ENCODE results near the gene MAGOH. TPM values are rescaled to one million over a fixed set of nuclear protein-coding genes. Genes with fewer than 3 reads are reported as not detected.
"Not testable (repeated sequence)": the region's sequence is repeated elsewhere in the genome, so short reads cannot be mapped to it uniquely, and the experiment has no call there.

MAGOH gene
- total RNA-seq, 1 donor: 63.0 TPM

GRCh38 chr1:53190210-53190611 is 48.1 kb downstream of the MAGOH start:
- Histone ChIP-seq H3K4me3 (ENCODE audit: low read length) (no peak overlapping the region), H3K27me3 (ENCODE audit: insufficient read depth, low read length) (no peaks in the 10 kb centered on the region), H3K4me1 (ENCODE audit: insufficient read depth, low read length) (no peaks in the 10 kb centered on the region), H3K9me3 (ENCODE audit: low read depth, low read length) (no peaks in the 10 kb centered on the region)

DNA sequence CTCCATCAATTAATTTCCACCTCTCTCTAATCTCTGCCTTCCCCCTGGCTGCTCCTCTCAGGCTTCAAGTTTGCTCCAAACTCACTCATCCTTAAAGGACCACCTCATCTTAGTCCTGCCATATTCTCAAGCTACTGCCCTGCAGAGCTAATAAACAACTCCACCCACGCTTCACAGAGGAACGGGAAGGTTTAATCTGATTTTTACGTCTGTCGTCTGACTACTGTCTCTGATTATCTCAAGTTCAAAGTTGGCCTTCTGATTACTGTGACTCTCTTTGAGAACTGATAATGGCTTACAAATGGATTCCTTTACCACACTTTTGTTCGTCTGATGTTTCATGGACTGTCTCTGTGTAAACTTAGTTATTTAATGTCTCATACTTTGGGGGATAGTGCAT is 49.3 kb downstream of the MAGOH start:
- H3K4me3 ChIP-seq (ENCODE audit: low read length): no peak overlapping the region
- no peaks in the 10 kb centered on the region for H3K27me3 ChIP-seq (ENCODE audit: insufficient read depth, low read length)
- H3K9me3 ChIP-seq (ENCODE audit: low read depth, low read length): no peaks in the 10 kb centered on the region

DNA sequence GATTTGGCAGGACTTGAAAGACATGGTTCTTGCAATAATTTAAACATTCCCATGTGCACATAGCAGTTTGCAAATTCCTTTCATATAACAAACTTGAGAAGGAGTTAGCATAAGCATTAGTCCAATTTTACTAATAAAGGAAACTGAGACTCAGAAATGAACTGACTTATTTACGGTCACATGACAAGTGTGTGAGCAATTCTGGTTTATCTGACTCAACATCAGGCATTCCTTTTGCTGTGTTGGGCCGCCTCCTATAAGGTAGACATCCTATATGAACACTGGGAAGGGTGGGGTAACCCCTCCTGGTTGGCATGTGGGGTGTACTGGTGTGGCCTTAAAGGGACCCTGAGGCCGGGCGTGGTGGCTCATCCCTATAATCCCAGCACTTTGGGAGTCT is 50.2 kb downstream of the MAGOH start:
- no peaks in the 10 kb centered on the region for H3K27me3 ChIP-seq (ENCODE audit: insufficient read depth, low read length)
- H3K4me3 ChIP-seq (ENCODE audit: low read length): no peak overlapping the region
- no peaks in the 10 kb centered on the region for H3K4me1 ChIP-seq (ENCODE audit: insufficient read depth, low read length)
- H3K9me3 ChIP-seq (ENCODE audit: low read depth, low read length): no peaks in the 10 kb centered on the region

More for the DNA sequence above, 49.3 kb downstream of the MAGOH start:
- H3K4me1 ChIP-seq (ENCODE audit: insufficient read depth, low read length): no peaks in the 10 kb centered on the region

- Histone ChIP-seq H3K27me3 (ENCODE audit: insufficient read depth, low read length) (no peaks in the 10 kb centered on the region), H3K9me3 (ENCODE audit: low read depth, low read length) (no peaks in the 10 kb centered on the region), H3K4me3 (ENCODE audit: low read length) (no peak overlapping the region), H3K4me1 (ENCODE audit: insufficient read depth, low read length) (peaks cover under 1% of the 10 kb centered on the region)
These were observed 50.9 kb downstream of the MAGOH start for GRCh38 chr1:53187401-53187800.

GRCh38 chr1:53186533-53186932 is 51.8 kb downstream of the MAGOH start:
- H3K9me3 ChIP-seq (ENCODE audit: low read depth, low read length): no peaks in the 10 kb centered on the region
- peaks cover 4% of the 10 kb centered on the region for H3K4me1 ChIP-seq (ENCODE audit: insufficient read depth, low read length)
- H3K27me3 ChIP-seq (ENCODE audit: insufficient read depth, low read length): no peaks in the 10 kb centered on the region
- H3K4me3 ChIP-seq (ENCODE audit: low read length): no peak overlapping the region

- not testable (repeated sequence) for H3K27me3 ChIP-seq (ENCODE audit: insufficient read depth, low read length); H3K9me3 ChIP-seq (ENCODE audit: low read depth, low read length); H3K4me3 ChIP-seq (ENCODE audit: low read length); H3K4me1 ChIP-seq (ENCODE audit: insufficient read depth, low read length)
These were observed 52.4 kb downstream of the MAGOH start for GRCh38 chr1:53185955-53186297.

- Histone ChIP-seq H3K4me3 (ENCODE audit: low read length) (no peak overlapping the region), H3K27me3 (ENCODE audit: insufficient read depth, low read length) (no peaks in the 10 kb centered on the region), H3K9me3 (ENCODE audit: low read depth, low read length) (no peaks in the 10 kb centered on the region), H3K4me1 (ENCODE audit: insufficient read depth, low read length) (peaks cover 4% of the 10 kb centered on the region)
These were observed 55.0 kb downstream of the MAGOH start for GRCh38 chr1:53183095-53183990.

DNA sequence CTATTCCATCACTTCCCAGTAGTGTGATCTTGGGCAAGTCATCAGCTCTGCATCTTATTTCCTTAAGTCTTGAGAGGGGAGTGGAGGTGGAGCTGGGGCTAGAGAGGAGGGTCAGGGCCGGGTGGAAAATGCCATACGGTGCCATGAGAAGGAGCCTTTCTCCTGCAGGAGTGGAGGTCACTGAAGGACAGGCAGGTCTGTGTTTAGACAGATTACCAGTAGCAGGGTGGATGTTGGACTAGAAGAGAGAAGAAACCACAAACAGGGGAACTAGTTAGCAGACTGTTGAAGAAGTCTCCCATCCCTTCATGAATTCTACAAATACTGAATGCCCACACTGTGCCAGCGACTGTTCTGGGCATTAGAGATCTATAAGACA is 55.6 kb downstream of the MAGOH start:
- H3K9me3 ChIP-seq (ENCODE audit: low read depth, low read length): no peaks in the 10 kb centered on the region
- H3K4me3 ChIP-seq (ENCODE audit: low read length): no peak overlapping the region
- H3K27me3 ChIP-seq (ENCODE audit: insufficient read depth, low read length): no peaks in the 10 kb centered on the region
- H3K4me1 ChIP-seq (ENCODE audit: insufficient read depth, low read length): peaks cover 4% of the 10 kb centered on the region

GRCh38 chr1:53182111-53182593 is 56.2 kb downstream of the MAGOH start:
- Histone ChIP-seq H3K4me3 (ENCODE audit: low read length) (no peak overlapping the region), H3K27me3 (ENCODE audit: insufficient read depth, low read length) (no peaks in the 10 kb centered on the region), H3K9me3 (ENCODE audit: low read depth, low read length) (no peaks in the 10 kb centered on the region), H3K4me1 (ENCODE audit: insufficient read depth, low read length) (peaks cover 4% of the 10 kb centered on the region)

DNA sequence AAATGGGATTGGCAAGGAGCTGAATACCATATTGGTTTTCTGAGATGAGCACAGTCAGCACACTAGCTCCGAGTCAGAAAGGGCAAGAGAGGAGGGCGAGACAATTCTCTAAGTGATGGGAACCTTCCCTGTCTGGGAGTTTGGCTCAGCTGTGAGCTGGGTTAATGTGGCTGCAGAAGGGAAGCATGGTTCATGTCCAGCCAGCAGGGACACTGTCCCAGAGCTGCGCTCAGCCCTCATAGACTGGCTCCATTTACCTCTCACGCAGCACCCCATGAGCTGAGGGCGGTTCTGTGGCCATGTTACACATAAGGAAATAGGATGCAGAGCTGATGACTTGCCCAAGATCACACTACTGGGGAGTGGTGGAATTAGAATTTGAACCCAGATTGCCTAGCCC is 57.4 kb downstream of the MAGOH start:
- Histone ChIP-seq H3K9me3 (ENCODE audit: low read depth, low read length) (no peaks in the 10 kb centered on the region), H3K4me1 (ENCODE audit: insufficient read depth, low read length) (peaks cover 4% of the 10 kb centered on the region), H3K4me3 (ENCODE audit: low read length) (no peak overlapping the region), H3K27me3 (ENCODE audit: insufficient read depth, low read length) (no peaks in the 10 kb centered on the region)

DNA sequence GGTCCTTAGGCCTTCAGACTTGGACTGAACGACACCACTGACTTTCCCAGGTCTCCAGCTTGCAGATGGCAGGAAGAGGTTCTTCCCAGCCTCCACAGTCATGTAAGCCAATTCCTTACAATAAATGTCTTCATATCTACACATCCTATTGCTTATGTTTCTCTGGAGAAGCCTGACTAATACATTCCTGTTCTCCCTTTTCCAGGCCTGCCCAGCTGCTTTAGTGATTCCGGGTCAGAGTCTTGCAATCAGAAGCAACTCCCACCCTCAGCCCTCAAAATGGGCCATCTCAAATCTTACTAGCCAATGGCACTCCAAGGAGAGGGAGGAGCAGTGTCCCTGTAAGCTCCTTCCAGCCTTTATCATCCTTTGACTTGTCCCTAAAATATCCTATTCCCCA is 58.1 kb downstream of the MAGOH start:
- Histone ChIP-seq H3K9me3 (ENCODE audit: low read depth, low read length) (no peaks in the 10 kb centered on the region), H3K4me3 (ENCODE audit: low read length) (no peak overlapping the region), H3K27me3 (ENCODE audit: insufficient read depth, low read length) (no peaks in the 10 kb centered on the region), H3K4me1 (ENCODE audit: insufficient read depth, low read length) (peaks cover 4% of the 10 kb centered on the region)

Other genes with a start within 250 kb of the MAGOH start
- gene PODN, start 176.3 kb downstream of the MAGOH start, total RNA-seq: 0.63 TPM
- gene SLC1A7, start 95.9 kb downstream of the MAGOH start, total RNA-seq: 0.94 TPM
- 13.7 TPM for gene CPT2, start 41.7 kb downstream of the MAGOH start, total RNA-seq
- 24.8 TPM for gene CZIB, start 17.9 kb downstream of the MAGOH start, total RNA-seq
- gene LRP8, start 89.6 kb upstream of the MAGOH start, total RNA-seq: 10.0 TPM
- gene DMRTB1, start 220.9 kb upstream of the MAGOH start, total RNA-seq: not detected

All from mononuclear cell (primary cell).